Omental fat pad (tissue), 4 donors: Measurements from ENCODE around the gene PNPLA3. TPM values are rescaled to one million over a fixed set of nuclear protein-coding genes. Genes with fewer than 3 reads are reported as not detected.

Experiments used
- ATAC-seq: fragments of 150-250 bp; one replicate; pipeline ENCODE4 v1.9.1; 2016; ENCODE audit warnings: mild to moderate bottlenecking, moderate library complexity; ENCODE audit not compliant: low FRiP score
- DNase-seq: peaks from one replicate; pipeline ENCODE4 v3.0.0-alpha.2; 2019; ENCODE audit warnings: low spot score
- CTCF ChIP-seq, 3 donors: fragments of 450-650 bp; IDR thresholded peaks; one replicate each; pipeline ENCODE4 v1.5.1; 2016 to 2017; ENCODE audit warnings: antibody characterized with exemption in 3 of 3, mild to moderate bottlenecking in 3 of 3, moderate library complexity in 2 of 3
- total RNA-seq, 4 donors: library from RNA; depleted of rRNA; stranded (reverse); fragments of >200 nt; gene quantifications; one replicate each; pipeline ENCODE4 v1.1.0, GENCODE V29; 2016

PNPLA3 gene
- total RNA-seq, 4 donors from 2014 or later, result 1.0 to 4.3 (median 1.3) TPM

- DNase-seq (no peak), ATAC-seq (no peak)
- TF ChIP-seq CTCF (IDR thresholded peaks at IDR 0.05), result no peak
Measured at GRCh38 chr22:43967069-43967468, 43.5 kb downstream of the PNPLA3 start.

GRCh38 chr22:43968614-43969013 lies 45.0 kb downstream of the PNPLA3 start:
- DNase-seq (no peak), ATAC-seq (no peak)
- TF ChIP-seq CTCF (IDR thresholded peaks at IDR 0.05), result no peak

- ATAC-seq (no peak), DNase-seq (no peak)
- TF ChIP-seq CTCF (IDR thresholded peaks at IDR 0.05), result no peak
Measured at GRCh38 chr22:43969021-43969878, 45.6 kb downstream of the PNPLA3 start.

GRCh38 chr22:43969989-43970755 lies 46.6 kb downstream of the PNPLA3 start:
- DNase-seq (no peak), ATAC-seq (no peak)
- TF ChIP-seq CTCF (IDR thresholded peaks at IDR 0.05), result no peak

DNA sequence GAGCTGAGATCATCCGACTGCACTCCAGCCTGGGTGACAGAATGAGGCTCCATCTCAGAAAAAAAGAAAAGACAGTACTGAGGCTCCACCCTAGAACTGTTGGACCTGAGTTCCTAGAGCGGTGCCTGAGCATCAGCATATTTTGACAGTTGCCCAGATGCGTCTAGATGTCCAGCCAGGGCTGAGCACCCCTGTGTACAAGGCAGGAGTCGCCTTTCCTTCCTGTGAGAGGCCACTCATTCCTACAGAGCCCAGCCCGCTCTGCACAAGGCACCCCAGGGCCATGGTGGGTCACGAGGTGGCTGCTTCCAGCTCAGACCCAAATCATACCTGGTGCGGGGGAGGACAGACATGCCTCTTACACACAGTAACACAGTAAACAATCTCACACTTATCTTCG lies 47.5 kb downstream of the PNPLA3 start:
- no peak for TF ChIP-seq CTCF (IDR thresholded peaks at IDR 0.05)
- no peak for ATAC-seq
- DNase-seq, result no peak

DNA sequence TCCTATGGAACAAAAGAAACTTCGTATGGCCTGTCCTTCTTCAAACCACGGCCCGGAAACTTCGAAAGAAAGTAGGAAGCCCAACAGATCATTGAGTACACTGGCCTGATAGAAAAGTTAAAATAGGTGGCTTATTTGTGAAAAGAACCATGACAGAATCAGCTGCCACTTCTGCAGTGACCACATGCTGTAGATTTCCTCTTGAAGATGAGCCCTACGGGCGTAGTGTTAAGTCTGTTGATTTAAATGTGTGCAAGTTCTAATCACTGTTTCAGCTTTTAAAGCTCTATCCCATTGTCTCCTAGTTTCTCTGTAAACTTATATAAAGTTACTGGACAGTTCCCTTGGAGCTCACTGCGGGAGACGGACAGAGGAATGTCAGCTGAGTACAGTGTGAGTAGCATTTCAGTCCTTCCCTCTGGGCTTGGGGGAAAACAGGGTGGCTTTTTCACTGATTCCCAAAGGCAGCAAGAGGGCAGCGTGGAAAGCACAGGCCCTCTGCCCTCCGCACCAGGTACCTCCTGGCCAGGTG lies 49.4 kb downstream of the PNPLA3 start:
- ATAC-seq (no peak), DNase-seq (no peak)
- TF ChIP-seq CTCF (IDR thresholded peaks at IDR 0.05), result no peak
